ENCODE results near the gene FGD2. TPM values are rescaled to one million over a fixed set of nuclear protein-coding genes. Genes with fewer than 3 reads are reported as not detected.

Gene FGD2
- total and polyA plus RNA-seq, 9 of the 15 experiments (the other 6 are each of a cell fraction or from before 2014, with no cell fraction given) = 0.09 TPM; not detected in 8

DNA sequence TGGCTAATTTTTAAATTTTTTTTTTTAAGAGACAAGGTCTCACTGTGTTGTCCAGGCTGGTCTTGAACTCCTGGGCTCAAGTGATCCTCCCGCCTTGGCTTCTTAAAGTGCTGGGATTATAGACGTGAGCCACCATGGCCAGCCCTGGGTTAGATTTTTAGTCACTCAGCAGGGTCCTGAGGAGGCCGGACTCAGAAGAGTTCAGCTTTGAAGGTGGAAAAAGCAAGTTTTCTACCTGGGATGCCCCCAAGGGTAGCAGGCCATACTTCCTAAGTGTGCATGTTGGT, 44.2 kb downstream of the FGD2 start (continued):
- TF ChIP-seq, protein P1, sequence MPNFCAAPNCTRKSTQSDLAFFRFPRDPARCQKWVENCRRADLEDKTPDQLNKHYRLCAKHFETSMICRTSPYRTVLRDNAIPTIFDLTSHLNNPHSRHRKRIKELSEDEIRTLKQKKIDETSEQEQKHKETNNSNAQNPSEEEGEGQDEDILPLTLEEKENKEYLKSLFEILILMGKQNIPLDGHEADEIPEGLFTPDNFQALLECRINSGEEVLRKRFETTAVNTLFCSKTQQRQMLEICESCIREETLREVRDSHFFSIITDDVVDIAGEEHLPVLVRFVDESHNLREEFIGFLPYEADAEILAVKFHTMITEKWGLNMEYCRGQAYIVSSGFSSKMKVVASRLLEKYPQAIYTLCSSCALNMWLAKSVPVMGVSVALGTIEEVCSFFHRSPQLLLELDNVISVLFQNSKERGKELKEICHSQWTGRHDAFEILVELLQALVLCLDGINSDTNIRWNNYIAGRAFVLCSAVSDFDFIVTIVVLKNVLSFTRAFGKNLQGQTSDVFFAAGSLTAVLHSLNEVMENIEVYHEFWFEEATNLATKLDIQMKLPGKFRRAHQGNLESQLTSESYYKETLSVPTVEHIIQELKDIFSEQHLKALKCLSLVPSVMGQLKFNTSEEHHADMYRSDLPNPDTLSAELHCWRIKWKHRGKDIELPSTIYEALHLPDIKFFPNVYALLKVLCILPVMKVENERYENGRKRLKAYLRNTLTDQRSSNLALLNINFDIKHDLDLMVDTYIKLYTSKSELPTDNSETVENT (CRISPR knock-in tag; IDR thresholded peaks at IDR 0.05) = no peak
- TF ChIP-seq NBN (IDR thresholded peaks at IDR 0.05; ENCODE audit: low read depth) (no peak), TAF7 (tag; IDR thresholded peaks at IDR 0.05) (0 out of 2 replicates have a peak, but pooled peaks have one; percentile 9), RUNX1 (IDR thresholded peaks at IDR 0.05; ENCODE audit: low read depth) (no peak), ZNF57 (CRISPR knock-in tag; IDR thresholded peaks at IDR 0.05) (no peak), MYBL2 (IDR thresholded peaks at IDR 0.05; ENCODE audit: low read depth) (no peak), MYBL2 (CRISPR knock-in tag; IDR thresholded peaks at IDR 0.05; ENCODE audit: borderline replicate concordance) (no peak), RBBP5 (IDR thresholded peaks at IDR 0.05; ENCODE audit: borderline replicate concordance, insufficient read depth, low read length, poor library complexity, severe bottlenecking) (peak; percentile 2), POLR2AphosphoS2 (IDR thresholded peaks at IDR 0.05; ENCODE audit: low read length) (no peak), CBX1 (IDR thresholded peaks at IDR 0.05; ENCODE audit: low read depth) (no peak)
- TF ChIP-seq, protein P2, sequence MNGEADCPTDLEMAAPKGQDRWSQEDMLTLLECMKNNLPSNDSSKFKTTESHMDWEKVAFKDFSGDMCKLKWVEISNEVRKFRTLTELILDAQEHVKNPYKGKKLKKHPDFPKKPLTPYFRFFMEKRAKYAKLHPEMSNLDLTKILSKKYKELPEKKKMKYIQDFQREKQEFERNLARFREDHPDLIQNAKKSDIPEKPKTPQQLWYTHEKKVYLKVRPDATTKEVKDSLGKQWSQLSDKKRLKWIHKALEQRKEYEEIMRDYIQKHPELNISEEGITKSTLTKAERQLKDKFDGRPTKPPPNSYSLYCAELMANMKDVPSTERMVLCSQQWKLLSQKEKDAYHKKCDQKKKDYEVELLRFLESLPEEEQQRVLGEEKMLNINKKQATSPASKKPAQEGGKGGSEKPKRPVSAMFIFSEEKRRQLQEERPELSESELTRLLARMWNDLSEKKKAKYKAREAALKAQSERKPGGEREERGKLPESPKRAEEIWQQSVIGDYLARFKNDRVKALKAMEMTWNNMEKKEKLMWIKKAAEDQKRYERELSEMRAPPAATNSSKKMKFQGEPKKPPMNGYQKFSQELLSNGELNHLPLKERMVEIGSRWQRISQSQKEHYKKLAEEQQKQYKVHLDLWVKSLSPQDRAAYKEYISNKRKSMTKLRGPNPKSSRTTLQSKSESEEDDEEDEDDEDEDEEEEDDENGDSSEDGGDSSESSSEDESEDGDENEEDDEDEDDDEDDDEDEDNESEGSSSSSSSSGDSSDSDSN (IDR thresholded peaks at IDR 0.05; ENCODE audit: borderline replicate concordance in 1 of 2, low read depth in 2 of 2, low read length in 2 of 2) = 0 out of 4 replicates have a peak, but pooled peaks of 1 of the 2 experiments have one; percentile 7
- TF ChIP-seq, protein P3, sequence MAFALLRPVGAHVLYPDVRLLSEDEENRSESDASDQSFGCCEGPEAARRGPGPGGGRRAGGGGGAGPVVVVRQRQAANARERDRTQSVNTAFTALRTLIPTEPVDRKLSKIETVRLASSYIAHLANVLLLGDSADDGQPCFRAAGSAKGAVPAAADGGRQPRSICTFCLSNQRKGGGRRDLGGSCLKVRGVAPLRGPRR (CRISPR knock-in tag; IDR thresholded peaks at IDR 0.05) = no peak
- TF ChIP-seq, protein P4, sequence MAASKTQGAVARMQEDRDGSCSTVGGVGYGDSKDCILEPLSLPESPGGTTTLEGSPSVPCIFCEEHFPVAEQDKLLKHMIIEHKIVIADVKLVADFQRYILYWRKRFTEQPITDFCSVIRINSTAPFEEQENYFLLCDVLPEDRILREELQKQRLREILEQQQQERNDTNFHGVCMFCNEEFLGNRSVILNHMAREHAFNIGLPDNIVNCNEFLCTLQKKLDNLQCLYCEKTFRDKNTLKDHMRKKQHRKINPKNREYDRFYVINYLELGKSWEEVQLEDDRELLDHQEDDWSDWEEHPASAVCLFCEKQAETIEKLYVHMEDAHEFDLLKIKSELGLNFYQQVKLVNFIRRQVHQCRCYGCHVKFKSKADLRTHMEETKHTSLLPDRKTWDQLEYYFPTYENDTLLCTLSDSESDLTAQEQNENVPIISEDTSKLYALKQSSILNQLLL (CRISPR knock-in tag; IDR thresholded peaks at IDR 0.05; ENCODE audit: borderline replicate concordance) = no peak
- TF ChIP-seq, protein P5, sequence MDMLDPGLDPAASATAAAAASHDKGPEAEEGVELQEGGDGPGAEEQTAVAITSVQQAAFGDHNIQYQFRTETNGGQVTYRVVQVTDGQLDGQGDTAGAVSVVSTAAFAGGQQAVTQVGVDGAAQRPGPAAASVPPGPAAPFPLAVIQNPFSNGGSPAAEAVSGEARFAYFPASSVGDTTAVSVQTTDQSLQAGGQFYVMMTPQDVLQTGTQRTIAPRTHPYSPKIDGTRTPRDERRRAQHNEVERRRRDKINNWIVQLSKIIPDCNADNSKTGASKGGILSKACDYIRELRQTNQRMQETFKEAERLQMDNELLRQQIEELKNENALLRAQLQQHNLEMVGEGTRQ (CRISPR knock-in tag; IDR thresholded peaks at IDR 0.05) = no peak
- TF ChIP-seq, protein P6, sequence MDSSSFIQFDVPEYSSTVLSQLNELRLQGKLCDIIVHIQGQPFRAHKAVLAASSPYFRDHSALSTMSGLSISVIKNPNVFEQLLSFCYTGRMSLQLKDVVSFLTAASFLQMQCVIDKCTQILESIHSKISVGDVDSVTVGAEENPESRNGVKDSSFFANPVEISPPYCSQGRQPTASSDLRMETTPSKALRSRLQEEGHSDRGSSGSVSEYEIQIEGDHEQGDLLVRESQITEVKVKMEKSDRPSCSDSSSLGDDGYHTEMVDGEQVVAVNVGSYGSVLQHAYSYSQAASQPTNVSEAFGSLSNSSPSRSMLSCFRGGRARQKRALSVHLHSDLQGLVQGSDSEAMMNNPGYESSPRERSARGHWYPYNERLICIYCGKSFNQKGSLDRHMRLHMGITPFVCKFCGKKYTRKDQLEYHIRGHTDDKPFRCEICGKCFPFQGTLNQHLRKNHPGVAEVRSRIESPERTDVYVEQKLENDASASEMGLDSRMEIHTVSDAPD (CRISPR knock-in tag; IDR thresholded peaks at IDR 0.05) = no peak
